Measurements from ENCODE around the gene SNAPC5.

Gene SNAPC5

DNA sequence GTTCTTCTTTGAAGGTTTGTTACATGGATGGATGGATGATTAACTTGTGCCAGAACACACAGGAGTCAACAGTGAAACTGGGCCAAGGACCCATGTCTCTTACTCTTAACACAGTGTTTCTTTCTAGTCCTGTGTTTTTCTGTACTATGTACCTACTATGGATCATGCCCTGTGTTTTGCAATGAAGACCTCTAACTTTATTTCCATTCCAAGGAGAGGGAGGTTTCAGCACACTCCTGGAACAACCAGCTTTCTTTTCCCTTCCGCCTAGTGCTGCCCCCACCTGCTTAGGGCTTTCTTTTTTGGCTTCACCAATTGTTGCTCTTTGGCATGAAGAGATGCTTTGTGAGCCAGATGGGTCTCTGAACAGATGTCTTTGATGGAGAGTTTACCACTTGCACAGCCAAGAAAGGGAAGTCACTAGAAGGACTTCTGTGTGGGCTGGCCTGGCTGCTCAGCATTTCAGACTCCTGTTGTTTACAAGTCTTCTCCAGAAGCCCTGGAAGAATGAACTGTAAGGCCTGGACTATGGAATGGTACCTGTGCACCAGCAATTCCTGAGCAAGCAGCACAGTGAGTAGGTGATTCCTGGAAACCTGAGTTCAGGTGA lies 44.5 kb downstream of the SNAPC5 start:
- DNase-seq, result no peak

DNA sequence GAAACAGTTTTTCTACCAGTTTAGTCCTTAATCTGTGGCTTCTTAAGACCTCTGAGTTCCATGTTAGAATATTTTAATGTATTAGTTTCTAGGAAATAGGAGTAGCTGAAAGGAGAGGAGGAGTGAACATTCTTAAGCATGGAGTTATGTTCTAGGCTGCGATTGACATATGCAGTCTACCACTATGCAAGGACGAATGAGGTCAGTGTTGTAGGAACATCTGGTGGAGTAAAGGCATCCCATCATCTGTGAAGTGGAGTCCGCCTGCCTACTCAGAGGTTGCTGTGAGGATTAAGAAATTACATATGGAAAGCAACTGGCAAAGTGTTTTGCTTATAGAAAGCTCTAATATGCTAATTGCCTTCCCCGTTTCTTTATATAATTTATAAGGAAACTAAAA lies 45.1 kb downstream of the SNAPC5 start:
- no peak for DNase-seq
